ENCODE results near the gene PTGR3. TPM values are rescaled to one million over a fixed set of nuclear protein-coding genes. Genes with fewer than 3 reads are reported as not detected.

The PTGR3 gene
- total RNA-seq, 2 donors from 2014 or later: 42.9 to 54.6 TPM

- intact Hi-C loops (cut with DNase I, micrococcal nuclease): no loop called here
- DNase-seq (no peak), ATAC-seq (no peak)
These were observed 31.5 kb upstream of the PTGR3 start for GRCh38 chr18:75240433-75240832.

DNA sequence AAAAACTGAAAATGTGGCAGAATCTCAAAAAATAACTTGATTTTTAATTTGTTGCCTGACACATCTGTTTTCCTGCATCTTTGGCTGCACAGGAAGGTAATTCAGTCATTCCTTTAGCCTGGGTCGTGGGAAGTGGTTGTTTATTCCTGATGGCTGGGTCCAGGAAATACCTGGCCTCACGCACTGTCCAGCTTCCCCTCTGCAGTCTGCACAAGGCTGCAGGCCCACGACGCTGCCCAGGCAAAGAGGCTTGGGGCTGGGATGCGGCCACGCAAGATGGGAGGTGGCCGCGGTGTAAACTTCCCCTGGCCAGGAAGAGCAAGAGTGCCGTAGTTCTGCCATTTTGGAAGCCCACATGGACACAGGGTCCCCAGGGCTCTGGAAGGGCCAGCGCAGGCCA is 29.8 kb upstream of the PTGR3 start:
- intact Hi-C loops (cut with DNase I, micrococcal nuclease): loop anchor here in 1 of 2 donors (10.0 kb wide), 1 partner anchor 1116 kb away; no protein-coding TSS in a partner anchor
- no peak for DNase-seq
- no peak for ATAC-seq

GRCh38 chr18:75238100-75238499 is 29.2 kb upstream of the PTGR3 start:
- DNase-seq (no peak), ATAC-seq (no peak)
- intact Hi-C loops (cut with DNase I, micrococcal nuclease): loop anchor here in 1 of 2 donors (10.0 kb wide), 1 partner anchor 1117 kb away; no protein-coding TSS in a partner anchor

- ATAC-seq (no peak), DNase-seq (no peak)
- intact Hi-C loops (cut with DNase I, micrococcal nuclease): loop anchor here in 1 of 2 donors (10.0 kb wide), 1 partner anchor 1119 kb away; no protein-coding TSS in a partner anchor
These were observed 27.0 kb upstream of the PTGR3 start for GRCh38 chr18:75235896-75236295.

DNA sequence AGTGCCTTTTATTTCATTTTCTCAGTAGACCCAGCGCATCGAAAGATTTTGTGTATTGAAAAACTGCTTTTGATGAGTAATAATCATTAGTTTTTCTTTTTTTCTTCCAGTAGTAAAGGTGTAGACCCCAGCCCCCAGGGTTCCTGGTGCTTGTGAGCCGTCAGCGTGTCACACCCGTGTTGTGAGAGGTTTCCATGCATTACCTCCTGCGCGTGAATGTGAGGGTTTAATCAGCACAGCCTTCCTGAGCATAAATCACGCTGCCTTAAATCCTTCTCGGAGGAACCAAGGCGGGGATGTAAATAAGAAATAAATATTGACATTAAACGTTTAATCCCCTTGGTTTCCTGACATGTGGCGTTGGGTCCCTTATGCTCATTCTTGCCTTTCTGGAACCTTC is 26.0 kb upstream of the PTGR3 start:
- no peak for ATAC-seq
- DNase-seq: no peak
- intact Hi-C loops (cut with DNase I, micrococcal nuclease): loop anchor here in 1 of 2 donors (10.0 kb wide), 1 partner anchor 1120 kb away; no protein-coding TSS in a partner anchor

GRCh38 chr18:75231053-75231406 is 22.1 kb upstream of the PTGR3 start:
- intact Hi-C loops (cut with DNase I, micrococcal nuclease): loop anchor here in 1 of 2 donors (10.0 kb wide), 1 partner anchor 1124 kb away; no protein-coding TSS in a partner anchor
- ATAC-seq: peak; percentile 54
- DNase-seq: no peak

- ATAC-seq (no peak), DNase-seq (no peak)
- intact Hi-C loops (cut with DNase I, micrococcal nuclease): loop anchor here in 1 of 2 donors (10.0 kb wide), 1 partner anchor 1124 kb away; no protein-coding TSS in a partner anchor
These were observed 21.5 kb upstream of the PTGR3 start for GRCh38 chr18:75230163-75231052.

- DNase-seq: no peak
- intact Hi-C loops (cut with DNase I, micrococcal nuclease): no loop called here
- no peak for ATAC-seq
These were observed 20.5 kb upstream of the PTGR3 start for GRCh38 chr18:75229437-75229836.

DNA sequence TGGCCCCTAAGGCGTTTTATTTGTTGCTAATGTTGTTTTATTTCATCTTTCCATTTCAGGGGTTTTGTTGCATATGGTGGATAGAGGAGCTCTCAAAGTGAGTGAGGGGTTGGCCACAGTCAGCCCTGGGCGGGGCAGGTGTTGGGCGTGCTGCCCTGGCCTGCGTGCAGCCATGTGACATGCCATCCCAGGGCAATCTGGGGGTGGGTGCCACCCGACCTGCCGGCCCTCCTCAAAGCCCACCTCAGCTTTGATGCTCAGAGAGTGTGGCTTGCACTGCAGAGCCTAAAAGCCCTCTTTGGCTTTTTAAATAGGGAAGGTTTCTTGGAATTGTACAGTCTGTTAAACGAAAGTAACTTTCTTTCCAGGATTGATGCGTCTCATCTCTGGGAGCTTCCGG is 20.0 kb upstream of the PTGR3 start:
- no peak for DNase-seq

GRCh38 chr18:75227535-75228296 is 18.8 kb upstream of the PTGR3 start:
- peak; percentile 86 for ATAC-seq
- no peak for DNase-seq
- intact Hi-C loops (cut with DNase I, micrococcal nuclease): no loop called here

More for the DNA sequence above, 20.0 kb upstream of the PTGR3 start:
- intact Hi-C loops (cut with DNase I, micrococcal nuclease): no loop called here
- no peak for ATAC-seq

DNA sequence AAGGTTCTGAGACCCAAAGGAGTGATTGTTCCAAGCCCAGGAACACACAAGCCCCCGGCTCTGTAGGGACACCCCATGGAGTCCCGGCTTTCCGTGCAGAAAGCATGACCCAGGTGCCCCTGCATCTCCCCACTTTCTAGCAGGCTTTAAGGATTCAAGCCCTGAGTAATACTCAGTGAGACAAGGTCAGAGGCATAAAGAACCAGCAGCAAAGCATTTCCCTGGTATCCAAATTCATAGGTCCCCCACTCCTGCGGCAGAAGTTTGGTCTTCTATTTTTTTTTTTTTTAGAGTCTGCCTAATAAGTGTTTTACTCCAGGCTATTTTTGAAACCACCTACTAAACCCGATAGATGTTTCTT is 18.0 kb upstream of the PTGR3 start:
- intact Hi-C loops (cut with DNase I, micrococcal nuclease): no loop called here
- ATAC-seq: no peak

DNA sequence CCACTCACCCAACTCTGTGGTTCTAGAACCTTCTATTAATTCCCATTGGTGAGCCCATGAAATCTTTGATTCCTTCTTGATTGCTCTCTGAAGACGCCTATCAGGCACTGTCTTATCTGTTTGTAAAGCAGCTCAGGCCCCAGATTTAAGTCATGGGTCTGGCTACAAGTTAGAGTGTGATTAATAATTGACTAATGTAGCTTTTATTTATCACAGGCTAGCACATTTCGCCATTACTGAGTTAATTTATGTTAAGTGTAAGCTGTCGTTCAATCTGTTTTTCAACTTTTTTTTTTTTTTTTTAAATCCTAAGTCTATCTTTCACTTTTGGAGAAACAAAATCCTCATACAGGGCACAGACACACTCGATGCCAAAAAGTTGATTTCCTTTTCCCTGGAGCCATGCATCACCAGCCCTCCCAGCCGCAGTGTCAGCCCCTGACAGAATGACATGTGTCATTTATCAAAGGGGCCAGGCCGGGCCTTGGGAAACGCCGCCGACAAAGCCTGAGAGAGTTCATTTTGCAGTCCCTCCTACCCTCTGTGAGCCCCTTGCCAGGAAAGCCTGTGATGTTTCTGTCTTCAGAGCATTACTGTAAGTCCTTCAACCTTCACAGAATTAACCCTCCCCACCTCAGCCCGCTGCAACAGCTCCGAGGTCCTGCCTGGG is 17.5 kb upstream of the PTGR3 start:
- ATAC-seq (no peak), DNase-seq (no peak)
- intact Hi-C loops (cut with DNase I, micrococcal nuclease): no loop called here

More for the DNA sequence above, 18.0 kb upstream of the PTGR3 start:
- DNase-seq: no peak

GRCh38 chr18:75223687-75224347 is 14.9 kb upstream of the PTGR3 start:
- DNase-seq (no peak), ATAC-seq (no peak)
- intact Hi-C loops (cut with DNase I, micrococcal nuclease): no loop called here

GRCh38 chr18:75222407-75222806 is 13.5 kb upstream of the PTGR3 start:
- no peak for DNase-seq
- no peak for ATAC-seq
- intact Hi-C loops (cut with DNase I, micrococcal nuclease): no loop called here

GRCh38 chr18:75221897-75222296 is 13.0 kb upstream of the PTGR3 start:
- intact Hi-C loops (cut with DNase I, micrococcal nuclease): no loop called here
- ATAC-seq: no peak

DNA sequence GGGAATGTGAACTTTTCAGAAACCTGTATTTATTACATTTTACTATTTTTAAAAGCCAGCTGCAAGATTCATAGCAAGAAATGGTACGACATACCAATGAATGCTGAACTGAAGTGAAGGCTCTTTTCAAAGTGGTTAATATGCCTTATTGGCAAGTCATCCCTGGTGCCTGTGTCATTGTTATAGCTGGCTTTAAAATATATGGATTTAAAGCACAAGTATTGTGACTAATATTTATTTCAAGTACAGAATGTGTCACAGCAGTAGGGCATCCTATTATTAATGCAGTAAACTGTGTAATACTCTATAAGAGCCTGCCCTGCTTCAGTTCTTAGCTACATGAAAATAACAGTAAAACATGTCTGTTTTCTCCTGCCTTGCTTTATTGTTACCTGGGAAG is 12.5 kb upstream of the PTGR3 start:
- DNase-seq (no peak), ATAC-seq (no peak)
- intact Hi-C loops (cut with DNase I, micrococcal nuclease): no loop called here

More at GRCh38 chr18:75221897-75222296, 13.0 kb upstream of the PTGR3 start:
- no peak for DNase-seq

DNA sequence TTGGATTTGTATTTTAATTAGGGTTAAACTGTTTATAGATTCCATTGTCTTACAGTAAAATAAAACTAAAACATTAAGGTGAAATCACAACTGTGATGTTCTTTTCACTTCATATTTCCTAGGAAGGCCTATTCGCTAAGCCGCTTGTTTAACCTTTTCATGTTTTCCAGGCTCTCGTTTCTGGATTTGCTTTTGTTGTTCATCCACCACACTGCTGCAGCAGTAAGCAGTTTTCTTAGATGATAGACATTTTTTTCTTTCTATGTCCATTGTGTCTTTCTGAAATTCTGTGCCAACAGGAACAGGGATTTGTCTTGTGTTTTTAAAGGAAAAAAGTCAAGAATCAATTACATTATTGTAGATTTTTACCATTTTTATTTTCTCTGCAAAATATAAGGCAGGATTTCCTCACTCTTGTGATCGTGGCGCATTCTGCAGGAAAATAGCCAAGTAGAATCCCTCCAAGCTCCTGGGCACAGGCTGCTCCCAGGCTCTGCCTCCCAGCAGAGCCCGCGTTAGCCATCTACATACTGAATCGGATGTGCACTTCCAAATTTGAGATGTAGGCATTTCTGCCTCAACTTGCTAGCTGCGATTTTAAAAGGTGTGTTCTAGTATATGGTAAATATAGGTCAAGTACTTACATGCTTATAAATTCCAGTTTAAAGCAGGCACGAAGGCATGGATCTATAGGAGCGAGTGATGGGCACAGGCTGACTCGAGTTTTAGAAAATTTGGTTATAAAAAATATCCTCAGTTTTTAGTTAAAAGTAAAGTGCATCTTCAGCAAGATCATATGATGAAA is 11.8 kb upstream of the PTGR3 start:
- no peak for ATAC-seq
- intact Hi-C loops (cut with DNase I, micrococcal nuclease): no loop called here
- DNase-seq: no peak
